Ishikawa (cell line): ENCODE results near the gene KRT85.

Experiments
- CEBPB ChIP-seq: IDR thresholded peaks from 2 replicates; pipeline ENCODE4 v1.6.1; 2012
- CREB1 ChIP-seq: IDR thresholded peaks from 2 replicates; pipeline ENCODE4 v1.6.1; 2012; ENCODE audit warnings: low read depth
- EGR1 ChIP-seq: IDR thresholded peaks from 2 replicates; pipeline ENCODE4 v1.6.1; 2012
- EP300 ChIP-seq: IDR thresholded peaks from 2 replicates; pipeline ENCODE4 v1.6.1; 2012; ENCODE audit warnings: borderline replicate concordance
- FOXM1 ChIP-seq: IDR thresholded peaks from 2 replicates; pipeline ENCODE4 v1.6.1; 2012; ENCODE audit warnings: low read depth, borderline replicate concordance
- MAX ChIP-seq: IDR thresholded peaks from 2 replicates; pipeline ENCODE4 v1.6.1; 2012
- NFIC ChIP-seq: IDR thresholded peaks from 2 replicates; pipeline ENCODE4 v1.6.1; 2012
- RAD21 ChIP-seq: IDR thresholded peaks from 2 replicates; pipeline ENCODE4 v1.6.1; 2012; ENCODE audit warnings: low read depth
- REST ChIP-seq: IDR thresholded peaks from 2 replicates; pipeline ENCODE4 v1.6.1; 2012; ENCODE audit warnings: low read depth, mild to moderate bottlenecking
- TAF1 ChIP-seq: IDR thresholded peaks from 2 replicates; pipeline ENCODE4 v1.6.1; 2012; ENCODE audit warnings: low read depth, mild to moderate bottlenecking
- TCF12 ChIP-seq: IDR thresholded peaks from 2 replicates; pipeline ENCODE4 v1.6.1; 2012; ENCODE audit warnings: low read depth
- TEAD4 ChIP-seq: IDR thresholded peaks from 2 replicates; pipeline ENCODE4 v1.6.1; 2012
- YY1 ChIP-seq: IDR thresholded peaks from 2 replicates; pipeline ENCODE4 v1.6.1; 2012; ENCODE audit warnings: low read depth
- ZBTB7A ChIP-seq: IDR thresholded peaks from 2 replicates; pipeline ENCODE4 v1.6.1; 2012; ENCODE audit warnings: low read depth
- TF ChIP-seq, protein P1 (sequence below): IDR thresholded peaks from 2 replicates; pipeline ENCODE4 v1.6.1; 2012

Gene KRT85

DNA sequence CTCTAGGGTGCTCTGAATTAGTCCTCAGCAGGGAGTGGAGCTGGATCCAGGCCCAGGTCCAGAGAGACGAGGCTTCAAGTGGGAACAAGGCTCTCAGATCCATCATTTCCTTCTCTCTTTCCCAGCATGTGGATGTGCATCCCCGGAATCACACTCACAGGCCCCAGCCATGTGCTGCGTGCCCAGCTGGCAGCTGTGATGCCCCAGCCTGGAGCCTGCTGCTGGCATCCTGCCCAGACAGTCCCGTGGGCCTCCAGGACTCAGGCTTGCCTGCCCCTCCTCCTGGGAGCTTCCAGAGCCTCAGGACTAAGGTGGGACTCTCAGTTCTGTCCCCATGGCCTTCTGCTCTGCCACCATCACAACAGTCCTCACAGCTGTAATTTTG is 24.3 kb upstream of the KRT85 start:
- TF ChIP-seq NFIC (peak; percentile 64), YY1 (no peak), MAX (peak; percentile 73)

DNA sequence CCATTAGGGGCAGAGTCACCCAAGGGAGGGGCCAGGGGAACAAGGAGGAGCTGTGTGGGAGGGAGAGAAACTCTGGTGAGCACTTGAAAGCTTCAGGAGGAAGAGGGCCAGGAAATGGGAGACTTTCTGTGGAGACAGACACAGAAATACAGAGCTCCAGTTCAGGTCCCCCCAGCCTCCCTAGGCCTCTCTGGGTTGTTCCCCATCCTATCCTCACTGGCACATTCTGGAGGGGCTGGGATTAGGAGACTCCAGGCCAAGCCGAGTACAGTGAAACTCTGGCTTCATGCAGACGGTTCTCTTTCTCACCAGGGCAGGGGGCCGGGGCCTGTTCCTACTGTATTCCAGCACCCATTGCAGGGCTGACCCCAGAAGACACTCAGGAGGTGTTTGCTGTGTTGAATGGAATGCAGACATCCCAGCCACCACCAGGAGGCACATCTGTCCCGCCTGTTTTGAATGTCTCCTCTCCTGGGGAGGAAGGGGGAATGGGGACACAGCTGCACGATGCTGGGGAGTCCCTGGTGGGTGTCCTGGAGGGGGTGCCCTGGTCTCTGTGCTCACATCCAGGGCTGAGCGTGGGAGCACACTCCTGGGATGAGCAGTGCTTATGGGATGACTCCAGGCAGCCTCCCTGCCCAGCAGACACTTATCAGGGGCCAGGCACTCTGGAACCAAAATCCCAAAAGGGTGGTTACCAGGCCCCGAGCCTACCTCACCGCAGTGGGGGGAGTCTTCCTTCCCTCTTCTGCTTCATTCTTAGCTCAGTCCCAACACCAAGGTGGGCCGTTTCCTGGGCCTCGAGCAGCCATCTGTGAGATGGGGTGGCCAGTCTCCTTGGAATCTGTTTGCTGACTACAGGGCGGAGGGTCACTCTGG is 23.7 kb upstream of the KRT85 start:
- TF ChIP-seq YY1 (no peak), TCF12 (no peak), REST (no peak), MAX (no peak), EP300 (no peak), TEAD4 (peak; percentile 41; the same call in 1 of the 2 replicates), RAD21 (peak; percentile 82)

DNA sequence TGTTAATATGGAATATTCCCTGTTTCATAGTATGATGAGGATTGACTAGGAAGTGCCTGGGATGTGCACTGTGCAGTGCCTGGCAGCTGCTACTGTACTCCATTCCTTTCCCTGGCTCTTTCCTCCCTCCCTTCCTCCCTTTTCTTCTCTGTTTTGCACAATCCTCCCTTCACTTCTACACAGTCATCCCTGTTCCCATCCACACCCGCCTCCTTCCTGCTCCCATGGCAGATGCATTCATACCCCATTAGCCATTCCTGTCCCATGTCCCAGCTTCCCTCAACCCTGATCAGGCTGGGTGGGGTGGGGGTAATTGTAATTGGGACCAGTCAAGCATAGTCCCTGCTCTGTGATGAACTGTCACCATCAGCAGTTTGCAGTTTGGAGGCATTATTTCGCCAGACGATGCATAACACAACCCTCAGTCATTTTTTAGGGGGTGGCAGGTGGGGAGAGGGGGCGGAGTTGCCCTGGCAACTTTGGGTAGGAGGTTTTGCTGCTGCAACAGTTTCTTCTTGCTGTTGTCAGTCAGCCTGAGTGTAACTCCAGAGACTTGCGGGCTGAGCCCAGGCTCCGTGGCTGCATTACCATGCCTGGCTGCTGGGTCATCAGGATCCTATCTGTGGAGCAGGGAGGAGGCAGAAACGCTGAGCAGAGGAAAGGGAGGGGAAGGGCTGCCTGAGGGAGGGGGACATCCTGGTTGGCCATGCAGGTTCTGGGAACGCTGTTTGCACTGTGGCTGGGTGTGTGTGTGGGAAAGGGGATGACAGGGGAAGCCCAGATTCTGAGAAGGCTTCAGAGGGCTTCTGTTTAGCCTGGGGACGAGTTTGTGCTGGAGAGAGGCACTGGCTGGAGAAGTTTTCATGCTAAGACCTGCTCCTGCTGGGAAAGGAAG is 22.3 kb upstream of the KRT85 start:
- no peak for TF ChIP-seq YY1
- TF ChIP-seq, protein P1, sequence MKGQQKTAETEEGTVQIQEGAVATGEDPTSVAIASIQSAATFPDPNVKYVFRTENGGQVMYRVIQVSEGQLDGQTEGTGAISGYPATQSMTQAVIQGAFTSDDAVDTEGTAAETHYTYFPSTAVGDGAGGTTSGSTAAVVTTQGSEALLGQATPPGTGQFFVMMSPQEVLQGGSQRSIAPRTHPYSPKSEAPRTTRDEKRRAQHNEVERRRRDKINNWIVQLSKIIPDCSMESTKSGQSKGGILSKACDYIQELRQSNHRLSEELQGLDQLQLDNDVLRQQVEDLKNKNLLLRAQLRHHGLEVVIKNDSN = no peak
- TF ChIP-seq RAD21 = no peak
- TF ChIP-seq TAF1 = no peak
- TF ChIP-seq REST = no peak
- TF ChIP-seq CREB1 = no peak

- TF ChIP-seq TCF12 (no peak), ZBTB7A (no peak), REST (no peak), MAX (no peak), TEAD4 (no peak), NFIC (no peak), FOXM1 (no peak), CREB1 (no peak), YY1 (no peak), EGR1 (no peak), EP300 (no peak), TAF1 (no peak), RAD21 (no peak), CEBPB (no peak)
- TF ChIP-seq, protein P1 = no peak
These were observed 20.6 kb upstream of the KRT85 start for GRCh38 chr12:52387859-52388258.
